ENCODE results near the gene KRT28. TPM values are rescaled to one million over a fixed set of nuclear protein-coding genes. Genes with fewer than 3 reads are reported as not detected.
A peak's percentile ranks its signal among the peaks of the same experiment; 100 is the strongest.

KRT28 gene
- under 1 TPM in 1 of 8 experiments, not detected in 7; 0.08 TPM for total RNA-seq

DNA sequence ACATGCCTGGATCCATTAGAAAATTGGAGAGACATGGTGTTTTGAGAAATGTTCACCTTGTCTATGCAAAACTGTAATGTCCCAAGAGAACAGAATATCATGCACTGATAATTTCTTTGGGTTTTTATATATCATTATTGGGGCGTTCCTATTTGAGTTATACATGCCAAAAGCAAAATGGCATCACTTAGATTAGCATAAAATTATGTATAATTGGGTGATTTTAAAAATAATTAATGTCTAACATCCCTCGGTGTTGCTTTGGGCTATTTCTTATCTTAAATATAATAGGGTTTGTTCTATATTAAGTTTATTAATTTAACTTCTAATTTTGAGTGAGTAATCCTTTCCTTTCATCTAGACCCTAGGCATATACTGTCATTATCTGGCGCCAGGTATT, at the start of gene KRT28:
TSS of gene KRT28 (minus strand) at position 101 of the 400 bp plus-strand sequence. CDS start at position 35, 66 bp downstream.
- Histone ChIP-seq H3K4me3 (no peak within 1 kb of the TSS), H3K4me1 (replicated peaks in 1 of 2) (no peaks in the 10 kb centered on the region), H3K27ac (no peak within 1 kb of the TSS)
- in situ Hi-C loops (cut with MboI; ENCODE audit: low pct_unique_long_range_greater_than_20kb in 2 of 9, low sequenced_read_pairs in 9 of 9, unreplicated experiment in 9 of 9): loop anchor here in 7 of 9 experiments (10.0 to 25.0 kb wide), 4 partner anchors 185 to 865 kb away; no protein-coding TSS in a partner anchor
- 0 to 62% (median 48%) methylated on average over 1 to 3 of the region's 3 CpGs; no CpG with 5 or more reads in 1 of the 10 experiments for WGBS, 10 experiments
- no peak for ATAC-seq (replicated peaks in 6 of 8)

DNA sequence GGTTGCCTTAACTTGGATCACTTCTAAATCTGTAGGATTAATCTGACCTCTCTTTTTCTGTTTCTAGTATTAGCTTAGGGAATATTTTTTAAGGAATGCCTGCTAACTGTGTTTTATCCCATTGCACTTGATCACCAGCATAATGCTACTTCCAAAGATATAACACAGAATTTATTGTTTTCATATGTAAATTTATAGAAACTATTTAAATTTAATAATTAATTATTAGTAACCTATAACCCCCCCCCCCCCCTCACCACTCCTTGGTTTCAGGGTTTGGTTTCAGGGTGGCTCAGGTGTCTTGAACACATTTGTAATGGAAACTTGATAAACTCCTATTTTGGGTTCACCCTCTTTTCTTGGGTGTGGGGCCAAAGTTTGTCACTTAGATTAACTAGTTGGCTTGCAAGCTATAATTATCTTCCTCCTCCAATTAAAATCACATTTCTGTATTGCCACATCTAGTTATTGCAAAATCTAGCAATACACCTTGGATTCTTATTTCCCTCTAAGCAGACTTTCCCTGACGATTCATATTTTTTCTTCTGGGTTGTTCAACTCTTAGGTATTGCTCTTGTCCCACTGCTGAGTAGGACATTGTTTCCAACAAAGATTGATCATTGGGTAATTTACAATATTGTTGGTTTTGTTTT, 49.0 kb upstream of the KRT28 start:
- no peak overlapping the region for H3K27ac ChIP-seq
- no peaks in the 10 kb centered on the region for H3K4me1 ChIP-seq (replicated peaks in 1 of 2)
- in situ Hi-C loops (cut with MboI; ENCODE audit: low pct_unique_long_range_greater_than_20kb in 2 of 9, low sequenced_read_pairs in 9 of 9, unreplicated experiment in 9 of 9): no loop called here
- WGBS, 10 experiments: 50 to 100% (median 86%) methylated on average over 1 of the region's 1 CpG; no CpG with 5 or more reads in 2 of the 10 experiments
- H3K4me3 ChIP-seq: no peak overlapping the region
- no peak for ATAC-seq (replicated peaks in 6 of 8)

DNA sequence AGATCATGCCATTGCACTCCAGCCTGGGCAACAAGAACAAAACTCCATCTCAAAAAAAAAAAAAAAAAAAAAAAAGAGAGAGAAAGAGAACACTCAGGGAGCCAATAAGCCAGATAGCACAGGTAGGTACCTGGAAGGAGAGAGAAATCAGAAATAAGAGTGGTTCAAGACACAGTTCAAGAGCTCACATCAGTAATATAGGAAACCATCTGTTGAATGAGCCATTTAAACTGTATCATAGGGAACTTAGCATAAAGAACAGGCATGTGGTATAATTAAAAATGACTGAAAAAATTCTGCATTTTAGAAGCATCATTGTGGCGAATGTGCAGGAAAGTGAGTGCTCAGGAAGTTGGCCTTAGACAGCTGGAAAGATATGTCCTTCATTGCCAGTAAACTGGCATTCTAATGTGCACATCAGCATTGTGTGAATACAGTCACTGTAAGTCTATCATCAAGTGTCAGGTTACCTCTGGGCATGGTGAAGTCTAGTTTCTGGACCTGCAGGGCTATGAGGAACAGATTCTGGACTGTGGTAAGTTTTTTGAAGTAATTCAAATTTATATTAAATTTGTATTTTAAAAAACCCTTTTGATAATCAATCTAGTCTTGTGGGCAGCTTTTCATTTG, 46.9 kb upstream of the KRT28 start:
- in situ Hi-C loops (cut with MboI; ENCODE audit: low pct_unique_long_range_greater_than_20kb in 2 of 9, low sequenced_read_pairs in 9 of 9, unreplicated experiment in 9 of 9): no loop called here
- Histone ChIP-seq H3K4me1 (replicated peaks in 1 of 2) (no peaks in the 10 kb centered on the region), H3K27ac (no peak overlapping the region), H3K4me3 (no peak overlapping the region)
- WGBS, 10 experiments: 0 to 100% (median 58%) methylated on average over 1 of the region's 1 CpG; no CpG with 5 or more reads in 4 of the 10 experiments
- peak in 3 of 8 experiments; percentile 64 to 97 (median 65) for ATAC-seq (replicated peaks in 6 of 8)

- Histone ChIP-seq H3K4me1 (replicated peaks in 1 of 2) (no peaks in the 10 kb centered on the region), H3K27ac (no peak overlapping the region), H3K4me3 (no peak overlapping the region)
- in situ Hi-C loops (cut with MboI; ENCODE audit: low pct_unique_long_range_greater_than_20kb in 2 of 9, low sequenced_read_pairs in 9 of 9, unreplicated experiment in 9 of 9): no loop called here
- ATAC-seq (replicated peaks in 6 of 8): no peak
- WGBS, 10 experiments: 57 to 94% (median 76%) methylated on average over 3 to 4 of the region's 4 CpGs
Observed at GRCh38 chr17:40844671-40845107, 44.9 kb upstream of the KRT28 start.

GRCh38 chr17:40843242-40843641, 43.5 kb upstream of the KRT28 start:
- Histone ChIP-seq H3K4me3 (no peak overlapping the region), H3K4me1 (replicated peaks in 1 of 2) (no peaks in the 10 kb centered on the region), H3K27ac (no peak overlapping the region)
- ATAC-seq (replicated peaks in 6 of 8): no peak
- 0 to 100% (median 38%) methylated on average over 1 to 2 of the region's 3 CpGs; no CpG with 5 or more reads in 4 of the 10 experiments for WGBS, 10 experiments
- in situ Hi-C loops (cut with MboI; ENCODE audit: low pct_unique_long_range_greater_than_20kb in 2 of 9, low sequenced_read_pairs in 9 of 9, unreplicated experiment in 9 of 9): no loop called here

- no peak overlapping the region for H3K4me3 ChIP-seq
- H3K4me1 ChIP-seq (replicated peaks in 1 of 2): no peaks in the 10 kb centered on the region
- H3K27ac ChIP-seq: no peak overlapping the region
- peak in 3 of 8 experiments; percentile 25 to 38 (median 37) for ATAC-seq (replicated peaks in 6 of 8)
- in situ Hi-C loops (cut with MboI; ENCODE audit: low pct_unique_long_range_greater_than_20kb in 2 of 9, low sequenced_read_pairs in 9 of 9, unreplicated experiment in 9 of 9): no loop called here
- WGBS, 10 experiments: 0 to 100% (median 60%) methylated on average over 1 to 3 of the region's 3 CpGs; no CpG with 5 or more reads in 1 of the 10 experiments
Observed at GRCh38 chr17:40841246-40841645, 41.5 kb upstream of the KRT28 start.

DNA sequence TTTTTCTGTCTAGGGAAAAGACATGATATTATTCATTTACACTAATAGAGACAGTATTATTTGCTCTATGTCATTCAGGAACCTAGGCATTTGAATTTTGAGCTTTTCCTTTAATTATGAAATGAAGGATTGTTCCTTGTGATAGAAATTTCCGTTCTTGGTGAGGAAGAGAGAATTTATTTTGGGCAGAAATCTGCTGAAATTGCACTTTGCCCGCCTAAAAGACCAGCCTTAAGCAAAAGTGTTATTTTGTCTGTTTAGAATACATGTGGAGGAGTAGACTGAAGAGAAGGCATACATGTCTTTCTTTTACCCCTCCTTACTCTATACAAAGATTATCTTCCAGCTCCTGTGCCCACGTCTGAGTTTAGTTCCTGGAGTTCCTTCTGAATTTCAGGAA, 39.4 kb upstream of the KRT28 start:
- H3K27ac ChIP-seq: no peak overlapping the region
- in situ Hi-C loops (cut with MboI; ENCODE audit: low pct_unique_long_range_greater_than_20kb in 2 of 9, low sequenced_read_pairs in 9 of 9, unreplicated experiment in 9 of 9): no loop called here
- H3K4me3 ChIP-seq: no peak overlapping the region
- no peaks in the 10 kb centered on the region for H3K4me1 ChIP-seq (replicated peaks in 1 of 2)
- WGBS, 10 experiments: 59 to 100% (median 77%) methylated on average over 1 to 3 of the region's 3 CpGs
- no peak for ATAC-seq (replicated peaks in 6 of 8)

GRCh38 chr17:40836020-40836419, 36.3 kb upstream of the KRT28 start:
- in situ Hi-C loops (cut with MboI; ENCODE audit: low pct_unique_long_range_greater_than_20kb in 2 of 9, low sequenced_read_pairs in 9 of 9, unreplicated experiment in 9 of 9): no loop called here
- H3K4me3 ChIP-seq: no peak overlapping the region
- H3K27ac ChIP-seq: no peak overlapping the region
- ATAC-seq (replicated peaks in 6 of 8): no peak
- no peaks in the 10 kb centered on the region for H3K4me1 ChIP-seq (replicated peaks in 1 of 2)
- WGBS, 10 experiments: 90 to 100% (median 100%) methylated on average over 1 to 3 of the region's 4 CpGs; no CpG with 5 or more reads in 1 of the 10 experiments

- in situ Hi-C loops (cut with MboI; ENCODE audit: low pct_unique_long_range_greater_than_20kb in 2 of 9, low sequenced_read_pairs in 9 of 9, unreplicated experiment in 9 of 9): no loop called here
- Histone ChIP-seq H3K27ac (no peak overlapping the region), H3K4me3 (no peak overlapping the region), H3K4me1 (replicated peaks in 1 of 2) (no peaks in the 10 kb centered on the region)
- ATAC-seq (replicated peaks in 6 of 8): no peak
Observed at GRCh38 chr17:40833882-40834281, 34.1 kb upstream of the KRT28 start.

DNA sequence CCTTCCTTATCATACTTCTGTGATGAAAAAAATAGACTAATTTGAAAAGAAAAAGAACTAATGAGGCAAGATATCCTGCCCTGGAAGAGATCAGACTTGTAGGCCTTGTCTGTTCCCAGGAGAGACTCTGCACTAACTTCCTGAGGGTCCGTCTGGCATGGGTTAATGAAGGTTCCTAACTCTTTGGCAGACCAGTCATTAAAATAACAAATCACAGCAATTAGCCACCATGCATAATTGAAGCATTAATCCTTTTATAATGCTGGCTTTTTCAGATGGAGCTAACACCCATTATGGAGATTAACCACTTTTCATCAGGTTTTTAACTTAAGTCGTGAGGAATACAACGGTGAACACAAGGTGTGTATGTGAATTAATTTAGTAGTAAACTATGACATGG, 33.1 kb upstream of the KRT28 start:
- in situ Hi-C loops (cut with MboI; ENCODE audit: low pct_unique_long_range_greater_than_20kb in 2 of 9, low sequenced_read_pairs in 9 of 9, unreplicated experiment in 9 of 9): no loop called here
- no peaks in the 10 kb centered on the region for H3K4me1 ChIP-seq (replicated peaks in 1 of 2)
- H3K27ac ChIP-seq: no peak overlapping the region
- H3K4me3 ChIP-seq: no peak overlapping the region
- ATAC-seq (replicated peaks in 6 of 8): no peak
- 0 to 80% (median 47%) methylated on average over 1 to 3 of the region's 3 CpGs; no CpG with 5 or more reads in 1 of the 10 experiments for WGBS, 10 experiments

GRCh38 chr17:40830085-40830776, 30.5 kb upstream of the KRT28 start:
- 11 to 88% (median 77%) methylated on average over 1 to 2 of the region's 2 CpGs for WGBS, 10 experiments

GRCh38 chr17:40828454-40829044, 28.8 kb upstream of the KRT28 start:
- no peak overlapping the region for H3K4me3 ChIP-seq
- H3K27ac ChIP-seq: no peak overlapping the region
- WGBS, 10 experiments: 58 to 100% (median 85%) methylated on average over 2 to 4 of the region's 4 CpGs
- H3K4me1 ChIP-seq (replicated peaks in 1 of 2): no peaks in the 10 kb centered on the region
- ATAC-seq (replicated peaks in 6 of 8): peak in 1 of 8 experiments; percentile 66
- in situ Hi-C loops (cut with MboI; ENCODE audit: low pct_unique_long_range_greater_than_20kb in 2 of 9, low sequenced_read_pairs in 9 of 9, unreplicated experiment in 9 of 9): no loop called here

More at GRCh38 chr17:40830085-40830776, 30.5 kb upstream of the KRT28 start:
- Histone ChIP-seq H3K4me3 (no peak overlapping the region), H3K27ac (no peak overlapping the region), H3K4me1 (replicated peaks in 1 of 2) (no peaks in the 10 kb centered on the region)
- in situ Hi-C loops (cut with MboI; ENCODE audit: low pct_unique_long_range_greater_than_20kb in 2 of 9, low sequenced_read_pairs in 9 of 9, unreplicated experiment in 9 of 9): no loop called here
- ATAC-seq (replicated peaks in 6 of 8): no peak

Data from motor neuron (in vitro differentiated cells).